ENCODE results near the gene SOX2.

Gene SOX2

GRCh38 chr3:181695661-181696491 lies 15.8 kb upstream of the SOX2 start:
- no peak overlapping the region for H2BK15ac ChIP-seq (replicated peaks; ENCODE audit: low read depth)
- H3K36me3 ChIP-seq (ENCODE audit: control insufficient read depth, insufficient read depth, low read length) = no peaks in the 10 kb centered on the region
- H4K8ac ChIP-seq (ENCODE audit: low read depth, low read length) = peak overlapping the region; percentile 57
- no peak overlapping the region for H4K5ac ChIP-seq (ENCODE audit: low read length)
- no peaks in the 10 kb centered on the region for H3K79me1 ChIP-seq (ENCODE audit: low read length)
- no peak overlapping the region for H2AK5ac ChIP-seq (ENCODE audit: low read length)
- no peak overlapping the region for H3K23ac ChIP-seq (ENCODE audit: low read length)
- peak overlapping the region; percentile 82 for H3K56ac ChIP-seq (ENCODE audit: low read length)
- WGBS (ENCODE audit: extremely low coverage, insufficient coverage, low lambda C conversion rate) = no CpG with 5 or more reads among the region's 65 CpGs
- no peaks in the 10 kb centered on the region for H3K79me2 ChIP-seq (ENCODE audit: control insufficient read depth, insufficient read depth, low read length)
- peak overlapping the region; percentile 34 for H3K4me3 ChIP-seq (ENCODE audit: low read length)
- H3K27me3 ChIP-seq (ENCODE audit: insufficient read depth, low read length, poor library complexity) = peaks cover 22% of the 10 kb centered on the region
- H2BK120ac ChIP-seq (ENCODE audit: low read depth, low read length) = no peak overlapping the region
- no peak for DNase-seq
- peak overlapping the region; percentile 65 for H3K18ac ChIP-seq (ENCODE audit: low read length)
- no peak overlapping the region for H3K27ac ChIP-seq (ENCODE audit: low read depth, low read length)
- peak overlapping the region; percentile 27 for H3K4ac ChIP-seq (ENCODE audit: low read depth, low read length)
- peak overlapping the region; percentile 65 for H3K4me2 ChIP-seq (ENCODE audit: low read length)
- H3K9ac ChIP-seq (ENCODE audit: low read length) = peak overlapping the region; percentile 48
- no peak overlapping the region for H2BK5ac ChIP-seq (ENCODE audit: low read length)
- H3K4me1 ChIP-seq (ENCODE audit: control insufficient read depth, low read depth, low read length) = peaks cover 4% of the 10 kb centered on the region

GRCh38 chr3:181696626-181697230 lies 15.0 kb upstream of the SOX2 start:
- H3K27ac ChIP-seq (ENCODE audit: low read depth, low read length) = no peak overlapping the region
- H3K4me3 ChIP-seq (ENCODE audit: low read length) = no peak overlapping the region
- H3K23ac ChIP-seq (ENCODE audit: low read length) = no peak overlapping the region
- no peak overlapping the region for H3K9ac ChIP-seq (ENCODE audit: low read length)
- H3K4me2 ChIP-seq (ENCODE audit: low read length) = no peak overlapping the region
- no peak overlapping the region for H2AK5ac ChIP-seq (ENCODE audit: low read length)
- H4K8ac ChIP-seq (ENCODE audit: low read depth, low read length) = no peak overlapping the region
- H3K18ac ChIP-seq (ENCODE audit: low read length) = no peak overlapping the region
- peaks cover 22% of the 10 kb centered on the region for H3K27me3 ChIP-seq (ENCODE audit: insufficient read depth, low read length, poor library complexity)
- no peak overlapping the region for H2BK120ac ChIP-seq (ENCODE audit: low read depth, low read length)
- no peak for DNase-seq
- H3K79me2 ChIP-seq (ENCODE audit: control insufficient read depth, insufficient read depth, low read length) = no peaks in the 10 kb centered on the region
- no peak overlapping the region for H4K5ac ChIP-seq (ENCODE audit: low read length)
- H3K4me1 ChIP-seq (ENCODE audit: control insufficient read depth, low read depth, low read length) = peaks cover 4% of the 10 kb centered on the region
- no peak overlapping the region for H3K4ac ChIP-seq (ENCODE audit: low read depth, low read length)
- H2BK15ac ChIP-seq (replicated peaks; ENCODE audit: low read depth) = no peak overlapping the region
- WGBS (ENCODE audit: extremely low coverage, insufficient coverage, low lambda C conversion rate) = no CpG with 5 or more reads among the region's 11 CpGs
- no peaks in the 10 kb centered on the region for H3K79me1 ChIP-seq (ENCODE audit: low read length)
- H2BK5ac ChIP-seq (ENCODE audit: low read length) = no peak overlapping the region
- no peaks in the 10 kb centered on the region for H3K36me3 ChIP-seq (ENCODE audit: control insufficient read depth, insufficient read depth, low read length)
- no peak overlapping the region for H3K56ac ChIP-seq (ENCODE audit: low read length)

- Histone ChIP-seq H3K27me3 (ENCODE audit: insufficient read depth, low read length, poor library complexity) (peaks cover 29% of the 10 kb centered on the region), H3K79me2 (ENCODE audit: control insufficient read depth, insufficient read depth, low read length) (no peaks in the 10 kb centered on the region), H2BK5ac (ENCODE audit: low read length) (no peak overlapping the region), H3K36me3 (ENCODE audit: control insufficient read depth, insufficient read depth, low read length) (no peaks in the 10 kb centered on the region), H2AK5ac (ENCODE audit: low read length) (no peak overlapping the region), H2BK15ac (replicated peaks; ENCODE audit: low read depth) (no peak overlapping the region), H4K5ac (ENCODE audit: low read length) (no peak overlapping the region), H3K56ac (ENCODE audit: low read length) (no peak overlapping the region), H3K23ac (ENCODE audit: low read length) (no peak overlapping the region), H2BK120ac (ENCODE audit: low read depth, low read length) (no peak overlapping the region), H3K27ac (ENCODE audit: low read depth, low read length) (no peak overlapping the region), H4K8ac (ENCODE audit: low read depth, low read length) (no peak overlapping the region), H3K18ac (ENCODE audit: low read length) (no peak overlapping the region), H3K79me1 (ENCODE audit: low read length) (no peaks in the 10 kb centered on the region), H3K4ac (ENCODE audit: low read depth, low read length) (no peak overlapping the region), H3K4me1 (ENCODE audit: control insufficient read depth, low read depth, low read length) (peaks cover 4% of the 10 kb centered on the region), H3K4me2 (ENCODE audit: low read length) (no peak overlapping the region), H3K4me3 (ENCODE audit: low read length) (no peak overlapping the region), H3K9ac (ENCODE audit: low read length) (no peak overlapping the region)
- DNase-seq = no peak
- no CpG with 5 or more reads among the region's 5 CpGs for WGBS (ENCODE audit: extremely low coverage, insufficient coverage, low lambda C conversion rate)
These were observed 13.3 kb upstream of the SOX2 start for GRCh38 chr3:181698263-181698954.

GRCh38 chr3:181699171-181699903 lies 12.4 kb upstream of the SOX2 start:
- DNase-seq = peak; percentile 73
- no peak overlapping the region for H3K4me3 ChIP-seq (ENCODE audit: low read length)
- H3K23ac ChIP-seq (ENCODE audit: low read length) = no peak overlapping the region
- H2BK120ac ChIP-seq (ENCODE audit: low read depth, low read length) = no peak overlapping the region
- H3K79me2 ChIP-seq (ENCODE audit: control insufficient read depth, insufficient read depth, low read length) = no peaks in the 10 kb centered on the region
- peaks cover 36% of the 10 kb centered on the region for H3K27me3 ChIP-seq (ENCODE audit: insufficient read depth, low read length, poor library complexity)
- H2AK5ac ChIP-seq (ENCODE audit: low read length) = no peak overlapping the region
- no peak overlapping the region for H2BK5ac ChIP-seq (ENCODE audit: low read length)
- no peak overlapping the region for H3K18ac ChIP-seq (ENCODE audit: low read length)
- H3K27ac ChIP-seq (ENCODE audit: low read depth, low read length) = no peak overlapping the region
- peaks cover 4% of the 10 kb centered on the region for H3K4me1 ChIP-seq (ENCODE audit: control insufficient read depth, low read depth, low read length)
- H3K79me1 ChIP-seq (ENCODE audit: low read length) = no peaks in the 10 kb centered on the region
- H4K5ac ChIP-seq (ENCODE audit: low read length) = no peak overlapping the region
- H3K56ac ChIP-seq (ENCODE audit: low read length) = no peak overlapping the region
- peak overlapping the region; percentile 26 for H3K9ac ChIP-seq (ENCODE audit: low read length)
- H3K36me3 ChIP-seq (ENCODE audit: control insufficient read depth, insufficient read depth, low read length) = no peaks in the 10 kb centered on the region
- no peak overlapping the region for H2BK15ac ChIP-seq (replicated peaks; ENCODE audit: low read depth)
- peak overlapping the region; percentile 14 for H3K4me2 ChIP-seq (ENCODE audit: low read length)
- no peak overlapping the region for H4K8ac ChIP-seq (ENCODE audit: low read depth, low read length)
- WGBS (ENCODE audit: extremely low coverage, insufficient coverage, low lambda C conversion rate) = no CpG with 5 or more reads among the region's 14 CpGs
- H3K4ac ChIP-seq (ENCODE audit: low read depth, low read length) = no peak overlapping the region

- Histone ChIP-seq H2BK15ac (replicated peaks; ENCODE audit: low read depth) (no peak overlapping the region), H3K4ac (ENCODE audit: low read depth, low read length) (no peak overlapping the region), H2BK120ac (ENCODE audit: low read depth, low read length) (no peak overlapping the region), H2AK5ac (ENCODE audit: low read length) (no peak overlapping the region), H3K4me3 (ENCODE audit: low read length) (no peak overlapping the region), H3K79me1 (ENCODE audit: low read length) (no peaks in the 10 kb centered on the region), H3K4me1 (ENCODE audit: control insufficient read depth, low read depth, low read length) (peaks cover 7% of the 10 kb centered on the region), H3K9ac (ENCODE audit: low read length) (no peak overlapping the region), H3K36me3 (ENCODE audit: control insufficient read depth, insufficient read depth, low read length) (no peaks in the 10 kb centered on the region), H3K4me2 (ENCODE audit: low read length) (peak overlapping the region; percentile 11), H3K79me2 (ENCODE audit: control insufficient read depth, insufficient read depth, low read length) (no peaks in the 10 kb centered on the region), H3K27ac (ENCODE audit: low read depth, low read length) (no peak overlapping the region), H3K27me3 (ENCODE audit: insufficient read depth, low read length, poor library complexity) (peaks cover 36% of the 10 kb centered on the region), H2BK5ac (ENCODE audit: low read length) (no peak overlapping the region), H4K8ac (ENCODE audit: low read depth, low read length) (no peak overlapping the region), H3K23ac (ENCODE audit: low read length) (no peak overlapping the region), H3K56ac (ENCODE audit: low read length) (no peak overlapping the region), H3K18ac (ENCODE audit: low read length) (no peak overlapping the region), H4K5ac (ENCODE audit: low read length) (no peak overlapping the region)
- no CpG with 5 or more reads among the region's 17 CpGs for WGBS (ENCODE audit: extremely low coverage, insufficient coverage, low lambda C conversion rate)
- peak; percentile 86 for DNase-seq
These were observed 11.3 kb upstream of the SOX2 start for GRCh38 chr3:181700168-181701087.

Measured in mesendoderm (in vitro differentiated cells).